ENCODE results near the gene SRRT. TPM values are rescaled to one million over a fixed set of nuclear protein-coding genes. Genes with fewer than 3 reads are reported as not detected.

The SRRT gene
- total and polyA plus RNA-seq, 2 donors (not counting 1 experiment from before 2014, with no cell fraction given): 198 to 209 TPM

DNA sequence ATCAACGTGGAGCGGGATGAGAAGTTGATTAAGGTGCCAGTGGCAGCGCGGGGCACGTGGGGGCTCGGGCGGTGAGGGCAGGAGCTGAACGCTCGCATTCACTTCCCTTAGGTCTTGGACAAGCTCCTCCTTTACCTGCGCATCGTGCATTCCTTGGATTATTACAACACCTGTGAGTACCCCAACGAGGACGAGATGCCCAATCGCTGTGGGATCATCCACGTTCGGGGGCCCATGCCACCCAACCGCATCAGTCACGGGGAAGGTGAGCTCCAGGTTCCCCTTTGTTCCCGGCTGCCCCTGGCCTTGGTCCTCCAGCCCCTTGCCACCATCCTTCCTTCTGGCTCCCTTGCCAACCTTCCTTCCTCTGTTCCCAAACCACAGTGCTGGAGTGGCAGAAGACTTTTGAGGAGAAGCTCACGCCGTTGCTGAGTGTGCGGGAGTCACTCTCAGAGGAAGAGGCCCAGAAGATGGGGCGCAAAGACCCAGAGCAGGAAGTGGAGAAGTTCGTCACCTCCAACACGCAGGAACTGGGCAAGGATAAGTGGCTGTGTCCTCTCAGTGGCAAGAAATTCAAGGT, 12.1 kb downstream of the SRRT start:
- no peaks in the 10 kb centered on the region for H3K9me3 Mint-ChIP-seq (ENCODE audit: insufficient read depth)
- ChIA-PET POLR2A (interaction anchor here (5.6 kb wide), 1 partner anchor 11 kb away, joined by 84 read pairs; the partner anchor contains the start of gene SRRT), CTCF (interaction anchor here (1.2 to 3.8 kb wide), 4 partner anchors 12 to 182 kb away, joined by 3 to 17 read pairs (median 10); partner anchors contain the start of genes POP7, SLC12A9 and SRRT)
- ATAC-seq (ENCODE audit: low read depth): no peak
- peak overlapping the region; percentile 74 to 76 for H3K27ac ChIP-seq (ENCODE audit: low read length in 2 of 2)
- peaks cover 35% of the 10 kb centered on the region for H4K20me1 ChIP-seq (ENCODE audit: control insufficient read depth, insufficient read depth, low read length, poor library complexity, severe bottlenecking)
- H3K4me1 Mint-ChIP-seq: peaks cover 53% of the 10 kb centered on the region
- DNase-seq: no peak
- H3K9ac ChIP-seq (ENCODE audit: low read length): peak overlapping the region; percentile 6
- H3K79me2 ChIP-seq (ENCODE audit: control insufficient read depth, insufficient read depth, low read length): peaks cover 20% of the 10 kb centered on the region
- H3K27me3 Mint-ChIP-seq: peaks cover 10% of the 10 kb centered on the region
- peaks cover 0 to 60% of the 10 kb centered on the region in 2 experiments for H3K36me3 ChIP-seq (replicated peaks in 1 of 2; ENCODE audit: control extremely low read depth in 1 of 2, control insufficient read depth in 1 of 2, extremely low read depth in 1 of 2, insufficient read depth in 2 of 2, low read length in 1 of 2)
- WGBS (ENCODE audit: insufficient coverage): 81% methylated on average over 22 of the region's 25 CpGs
- H2AFZ ChIP-seq (ENCODE audit: insufficient read depth, low read depth, low read length, poor library complexity, severe bottlenecking): no peak overlapping the region
- TF ChIP-seq, protein P1, sequence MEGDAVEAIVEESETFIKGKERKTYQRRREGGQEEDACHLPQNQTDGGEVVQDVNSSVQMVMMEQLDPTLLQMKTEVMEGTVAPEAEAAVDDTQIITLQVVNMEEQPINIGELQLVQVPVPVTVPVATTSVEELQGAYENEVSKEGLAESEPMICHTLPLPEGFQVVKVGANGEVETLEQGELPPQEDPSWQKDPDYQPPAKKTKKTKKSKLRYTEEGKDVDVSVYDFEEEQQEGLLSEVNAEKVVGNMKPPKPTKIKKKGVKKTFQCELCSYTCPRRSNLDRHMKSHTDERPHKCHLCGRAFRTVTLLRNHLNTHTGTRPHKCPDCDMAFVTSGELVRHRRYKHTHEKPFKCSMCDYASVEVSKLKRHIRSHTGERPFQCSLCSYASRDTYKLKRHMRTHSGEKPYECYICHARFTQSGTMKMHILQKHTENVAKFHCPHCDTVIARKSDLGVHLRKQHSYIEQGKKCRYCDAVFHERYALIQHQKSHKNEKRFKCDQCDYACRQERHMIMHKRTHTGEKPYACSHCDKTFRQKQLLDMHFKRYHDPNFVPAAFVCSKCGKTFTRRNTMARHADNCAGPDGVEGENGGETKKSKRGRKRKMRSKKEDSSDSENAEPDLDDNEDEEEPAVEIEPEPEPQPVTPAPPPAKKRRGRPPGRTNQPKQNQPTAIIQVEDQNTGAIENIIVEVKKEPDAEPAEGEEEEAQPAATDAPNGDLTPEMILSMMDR (IDR thresholded peaks at IDR 0.05): no peak
- no peak for TF ChIP-seq EZH2 (IDR thresholded peaks at IDR 0.05; ENCODE audit: borderline replicate concordance, insufficient read depth, low read depth, low read length, poor library complexity, severe bottlenecking)
- peak overlapping the region in 3 of 5 experiments; percentile 21 to 52 (median 30) for H3K4me3 ChIP-seq (ENCODE audit: control extremely low read depth in 1 of 5, extremely low read depth in 1 of 5, insufficient read depth in 1 of 5, low read depth in 2 of 5, low read length in 4 of 5)
- intact Hi-C loops (cut with micrococcal nuclease): loop anchor here (1.0 to 2.0 kb wide), 3 partner anchors 12 to 358 kb away; partner anchors contain the start of genes FIS1, SLC12A9 and SRRT
- H3K4me3 Mint-ChIP-seq: peak overlapping the region; percentile 87
- peaks cover 0 to 17% (median 5%) of the 10 kb centered on the region in 4 experiments for H3K27me3 ChIP-seq (replicated peaks in 1 of 4; ENCODE audit: control extremely low read depth in 1 of 4, control insufficient read depth in 3 of 4, insufficient read depth in 4 of 4, low read length in 3 of 4)
- H3K4me2 ChIP-seq (replicated peaks; ENCODE audit: low read depth, low read length, poor library complexity, severe bottlenecking): peak overlapping the region; percentile 99
- H3K27ac Mint-ChIP-seq: peak overlapping the region; percentile 92
- peaks cover 38 to 48% of the 10 kb centered on the region in 2 donors for H3K4me1 ChIP-seq (ENCODE audit: control insufficient read depth in 2 of 2, insufficient read depth in 2 of 2, low read length in 2 of 2)
- H3K9me3 ChIP-seq (ENCODE audit: control extremely low read depth in 1 of 3, control insufficient read depth in 2 of 3, insufficient read depth in 1 of 3, low read length in 2 of 3): peaks cover 0 to 16% (median 0%) of the 10 kb centered on the region in 3 donors
